HFF-Myc (cell line): ENCODE results near the gene KY.

Experiments used
- DNase-seq: peaks from one replicate; pipeline ENCODE4 v3.0.0-alpha.2; 2011; ENCODE audit warnings: low read depth; ENCODE audit errors: extremely low read depth
- H3K4me3 ChIP-seq: replicated peaks from 2 replicates; pipeline ENCODE4 v1.5.1; 2011; ENCODE audit warnings: low read depth, mild to moderate bottlenecking, control low read depth, low read length
- TF ChIP-seq, protein P1 (sequence below): IDR thresholded peaks from 2 replicates; pipeline ENCODE4 v1.5.1; 2012; ENCODE audit warnings: mild to moderate bottlenecking, low read depth, low read length, control low read depth; ENCODE audit errors: missing control alignments

KY gene

DNA sequence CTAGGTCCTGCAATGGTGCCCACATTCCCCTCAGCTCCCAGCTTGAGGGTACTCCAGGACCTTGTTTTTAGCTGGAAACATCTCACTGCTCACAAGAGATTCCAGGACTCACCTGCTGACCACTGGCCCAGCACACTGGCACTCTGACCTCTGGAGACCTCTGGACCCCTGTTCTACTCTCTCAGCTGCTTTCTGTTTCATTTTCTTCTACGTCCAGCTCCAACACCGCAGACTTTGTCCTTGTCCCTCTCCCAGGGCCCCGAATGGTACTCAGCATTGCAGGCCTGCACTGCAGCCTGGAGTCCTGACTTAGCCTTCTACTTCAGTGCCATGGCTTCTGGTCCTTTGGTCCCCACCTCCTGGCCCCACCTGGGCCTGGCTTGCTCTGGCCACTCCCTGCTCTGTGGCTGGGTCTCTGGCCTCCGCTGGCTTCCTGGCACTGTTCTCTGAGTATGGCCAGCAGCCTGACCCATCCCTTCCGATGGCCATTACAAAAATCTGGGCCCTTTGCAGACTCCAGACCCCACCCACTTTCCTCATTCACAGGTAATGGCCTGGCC, 27.9 kb downstream of the KY start:
- no peak overlapping the region for H3K4me3 ChIP-seq
- TF ChIP-seq, protein P1, sequence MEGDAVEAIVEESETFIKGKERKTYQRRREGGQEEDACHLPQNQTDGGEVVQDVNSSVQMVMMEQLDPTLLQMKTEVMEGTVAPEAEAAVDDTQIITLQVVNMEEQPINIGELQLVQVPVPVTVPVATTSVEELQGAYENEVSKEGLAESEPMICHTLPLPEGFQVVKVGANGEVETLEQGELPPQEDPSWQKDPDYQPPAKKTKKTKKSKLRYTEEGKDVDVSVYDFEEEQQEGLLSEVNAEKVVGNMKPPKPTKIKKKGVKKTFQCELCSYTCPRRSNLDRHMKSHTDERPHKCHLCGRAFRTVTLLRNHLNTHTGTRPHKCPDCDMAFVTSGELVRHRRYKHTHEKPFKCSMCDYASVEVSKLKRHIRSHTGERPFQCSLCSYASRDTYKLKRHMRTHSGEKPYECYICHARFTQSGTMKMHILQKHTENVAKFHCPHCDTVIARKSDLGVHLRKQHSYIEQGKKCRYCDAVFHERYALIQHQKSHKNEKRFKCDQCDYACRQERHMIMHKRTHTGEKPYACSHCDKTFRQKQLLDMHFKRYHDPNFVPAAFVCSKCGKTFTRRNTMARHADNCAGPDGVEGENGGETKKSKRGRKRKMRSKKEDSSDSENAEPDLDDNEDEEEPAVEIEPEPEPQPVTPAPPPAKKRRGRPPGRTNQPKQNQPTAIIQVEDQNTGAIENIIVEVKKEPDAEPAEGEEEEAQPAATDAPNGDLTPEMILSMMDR, result no peak
- DNase-seq, result no peak

DNA sequence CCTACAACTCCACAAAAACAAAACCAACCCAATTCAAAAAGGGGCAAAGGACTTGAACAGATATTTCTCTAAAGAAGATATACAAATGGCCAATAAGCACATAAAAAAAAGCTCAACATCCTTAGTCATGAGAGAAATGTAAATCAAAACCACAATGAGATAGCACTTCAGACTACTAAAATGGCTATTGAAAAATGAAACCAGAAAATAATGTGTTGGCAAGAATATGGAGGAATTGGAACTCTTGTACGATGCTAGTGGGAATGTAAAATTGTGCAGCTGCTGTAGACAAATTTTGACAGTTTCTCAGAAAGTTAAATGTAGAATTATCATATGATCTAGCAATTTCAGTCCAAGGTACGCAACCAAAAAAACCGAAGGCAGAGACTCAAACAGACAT, 29.0 kb downstream of the KY start:
- TF ChIP-seq, protein P1, result no peak
- no peak overlapping the region for H3K4me3 ChIP-seq
- no peak for DNase-seq

DNA sequence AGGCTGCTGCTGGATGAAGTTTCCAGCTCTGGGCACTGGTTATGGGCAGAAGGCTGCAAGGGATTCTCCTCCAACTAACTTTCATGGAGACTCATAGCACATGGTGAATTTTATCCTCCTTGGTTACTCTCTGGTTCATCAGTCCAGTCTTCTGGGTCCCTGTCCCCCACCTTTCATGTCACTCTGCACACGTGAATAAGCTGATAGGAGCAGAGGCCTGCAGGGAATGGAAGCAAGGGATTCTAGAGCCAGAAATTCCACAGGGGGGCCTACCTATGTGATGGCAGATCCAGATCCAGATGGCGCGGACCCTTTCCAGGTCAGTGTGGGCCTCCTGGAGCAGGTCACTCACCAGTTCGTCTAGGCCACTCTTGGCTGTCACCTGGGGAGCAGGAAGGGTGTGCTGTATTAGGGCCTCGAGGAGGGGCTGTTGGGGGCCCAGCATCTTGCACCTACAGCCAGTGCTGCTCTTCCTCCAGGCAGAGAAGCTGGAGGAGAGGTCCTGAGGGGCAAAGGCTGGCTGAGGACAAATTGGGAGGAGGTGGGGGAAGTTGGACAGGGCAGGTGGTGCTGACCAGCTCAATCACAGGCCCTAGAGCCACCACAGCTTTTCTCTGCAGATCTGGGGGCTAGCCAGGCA, 30.2 kb downstream of the KY start:
- TF ChIP-seq, protein P1, result no peak
- no peak overlapping the region for H3K4me3 ChIP-seq
- DNase-seq, result no peak

DNA sequence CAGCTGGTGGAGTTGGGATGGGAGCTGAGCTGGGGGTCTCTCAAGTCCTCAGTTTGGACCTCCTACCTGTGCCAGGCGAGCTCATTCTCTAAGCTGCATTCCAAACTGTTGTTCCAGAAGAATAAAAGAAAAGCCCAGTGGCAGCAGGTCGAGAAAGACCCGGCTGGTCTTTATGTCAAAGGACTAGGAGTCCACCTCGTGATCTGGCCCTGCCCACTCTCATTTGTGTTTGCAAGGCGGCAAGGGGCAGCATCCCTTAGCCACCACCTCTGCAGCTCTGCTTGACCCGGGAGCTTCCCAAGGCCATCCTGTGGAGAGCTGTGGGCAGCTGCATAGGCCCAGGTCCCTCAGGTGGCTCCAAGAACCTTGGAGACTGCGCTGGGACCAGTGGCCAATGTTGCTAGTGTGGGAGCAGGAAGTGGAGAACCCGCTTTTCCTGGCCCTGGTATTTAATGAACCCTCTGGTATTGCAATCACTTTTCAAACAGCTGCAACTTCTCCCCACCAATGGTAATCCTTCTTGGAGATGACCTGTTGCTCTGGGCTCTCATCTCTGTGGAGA, 30.9 kb downstream of the KY start:
- DNase-seq, result no peak
- H3K4me3 ChIP-seq, result no peak overlapping the region
- TF ChIP-seq, protein P1, result no peak

DNA sequence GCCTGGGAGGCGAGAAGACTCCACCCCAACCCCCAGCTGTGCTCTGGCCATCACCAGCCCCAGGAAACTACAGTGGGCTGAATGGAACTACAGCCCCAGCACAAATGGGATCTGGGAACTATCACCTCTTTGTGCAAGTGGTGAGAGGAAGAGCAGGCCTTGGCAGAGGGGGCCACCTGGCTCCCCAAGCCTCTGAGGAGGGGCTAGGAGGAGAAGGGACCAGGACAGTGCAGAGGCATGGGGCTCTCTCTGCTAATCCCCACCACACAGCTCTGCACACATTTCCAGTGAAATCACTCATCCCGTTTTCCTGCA, 31.6 kb downstream of the KY start:
- TF ChIP-seq, protein P1, result no peak
- no peak for DNase-seq
- no peak overlapping the region for H3K4me3 ChIP-seq

DNA sequence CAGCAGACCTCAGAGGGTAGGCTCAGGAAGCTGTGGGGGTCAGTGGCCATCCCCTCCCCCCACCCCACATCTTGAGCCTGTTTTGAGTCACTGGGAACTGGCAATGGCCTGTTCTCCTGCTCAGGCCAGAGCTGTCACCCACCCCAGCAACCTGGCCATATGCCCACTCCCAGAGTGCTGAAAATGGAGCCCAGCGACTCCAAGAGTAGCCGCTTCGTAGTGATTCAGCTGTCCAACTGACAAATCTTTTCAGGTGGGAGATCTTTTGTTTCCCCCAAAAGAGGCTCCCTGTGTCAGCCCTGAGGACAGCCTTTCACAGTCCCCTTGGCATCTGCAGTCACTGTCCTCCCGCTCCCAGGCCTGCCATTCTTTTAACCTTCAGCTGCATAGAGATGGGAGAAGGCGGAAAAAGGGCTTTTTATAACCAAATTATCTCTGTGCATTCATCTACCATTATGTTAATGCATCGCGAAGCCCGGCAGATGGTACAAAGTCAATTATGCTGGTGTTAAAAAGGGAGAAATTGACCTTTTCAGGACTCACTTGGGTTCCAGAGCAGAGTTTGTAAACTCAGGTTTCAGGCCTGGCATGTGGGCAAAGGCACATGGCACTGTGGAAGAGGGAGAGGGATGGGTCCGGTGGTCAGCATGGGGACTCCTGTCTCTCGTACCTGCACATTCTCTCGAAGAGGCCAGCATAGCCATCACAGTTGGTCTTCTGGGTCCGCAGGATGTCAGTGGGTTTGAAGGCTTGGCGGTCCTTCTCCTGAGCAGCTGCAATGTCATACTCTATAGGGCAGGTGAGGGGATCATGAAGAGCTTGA, 32.1 kb downstream of the KY start:
- DNase-seq, result no peak
- H3K4me3 ChIP-seq, result no peak overlapping the region
- TF ChIP-seq, protein P1, result no peak
